HG03565 (cell line): ENCODE measurements around the gene ERBB2.
A peak's percentile ranks its signal among the peaks of the same experiment; 100 is the strongest.
"Not testable (repeated sequence)": the region's sequence is repeated elsewhere in the genome, so short reads cannot be mapped to it uniquely, and the experiment has no call there.

Experiments used
- ATAC-seq: cut with Tn5 transposase; IDR thresholded peaks from one replicate; pipeline ENCODE4 v1.9.1; 2021; ENCODE audit warnings: mild to moderate bottlenecking, moderate library complexity; ENCODE audit not compliant: unreplicated experiment

Gene ERBB2

DNA sequence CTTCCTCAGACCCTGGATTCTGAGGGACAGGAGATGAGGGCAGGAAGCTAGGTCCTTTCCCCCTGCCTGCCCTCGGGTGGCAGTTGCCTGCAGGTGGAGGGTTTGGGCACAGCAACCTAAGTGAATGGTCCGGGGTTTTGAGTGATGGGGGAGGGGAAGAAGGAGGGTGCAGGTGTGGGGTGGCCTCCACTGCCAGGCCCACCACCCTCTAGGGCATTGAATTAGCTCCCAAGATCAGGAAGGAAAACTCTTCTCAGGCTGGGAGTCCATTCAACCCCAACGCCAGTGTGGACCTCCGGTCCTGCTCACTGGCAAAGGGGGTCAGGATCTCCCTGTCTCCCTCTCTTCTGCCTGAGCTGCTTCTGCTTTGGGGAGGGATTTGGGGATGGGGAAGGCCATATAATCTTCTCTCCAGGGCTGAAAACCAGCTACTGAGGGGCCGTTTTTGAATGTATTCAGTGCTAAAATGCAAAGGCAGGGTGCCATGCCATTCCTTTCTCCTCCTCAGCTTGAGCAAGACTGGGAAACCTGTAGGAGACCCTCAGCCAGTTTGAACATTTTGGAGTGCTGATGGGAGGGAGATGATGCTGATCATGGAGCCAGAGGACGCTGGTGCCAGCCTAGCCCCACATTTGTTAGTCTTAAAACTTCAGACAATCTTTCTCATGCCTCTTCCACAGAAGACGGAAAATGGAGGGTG is 56.7 kb downstream of the ERBB2 start:
- no peak for ATAC-seq

DNA sequence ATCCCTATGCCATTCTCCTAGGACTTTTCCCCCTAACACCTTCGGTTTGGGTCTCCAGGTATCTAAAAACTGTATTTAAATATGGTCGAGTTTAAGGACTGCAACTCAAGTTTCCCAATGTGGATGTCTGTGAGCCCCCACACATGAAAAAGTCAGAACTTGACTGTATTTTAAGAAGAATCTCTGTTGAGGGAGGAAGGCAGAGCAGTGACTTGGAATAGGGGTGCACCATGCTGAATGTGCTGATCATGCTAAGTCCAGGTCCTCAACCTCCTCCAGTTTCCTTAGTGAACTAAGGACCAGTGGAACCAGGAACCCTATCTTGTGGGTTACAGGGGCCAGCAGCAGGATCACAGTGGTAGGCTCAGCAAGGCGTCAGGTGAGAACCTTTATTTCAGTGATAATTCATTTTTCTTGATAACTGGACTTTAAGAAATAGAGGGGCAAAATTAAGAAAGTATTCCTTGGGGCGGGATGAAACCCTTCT is 57.4 kb downstream of the ERBB2 start:
- ATAC-seq = no peak

DNA sequence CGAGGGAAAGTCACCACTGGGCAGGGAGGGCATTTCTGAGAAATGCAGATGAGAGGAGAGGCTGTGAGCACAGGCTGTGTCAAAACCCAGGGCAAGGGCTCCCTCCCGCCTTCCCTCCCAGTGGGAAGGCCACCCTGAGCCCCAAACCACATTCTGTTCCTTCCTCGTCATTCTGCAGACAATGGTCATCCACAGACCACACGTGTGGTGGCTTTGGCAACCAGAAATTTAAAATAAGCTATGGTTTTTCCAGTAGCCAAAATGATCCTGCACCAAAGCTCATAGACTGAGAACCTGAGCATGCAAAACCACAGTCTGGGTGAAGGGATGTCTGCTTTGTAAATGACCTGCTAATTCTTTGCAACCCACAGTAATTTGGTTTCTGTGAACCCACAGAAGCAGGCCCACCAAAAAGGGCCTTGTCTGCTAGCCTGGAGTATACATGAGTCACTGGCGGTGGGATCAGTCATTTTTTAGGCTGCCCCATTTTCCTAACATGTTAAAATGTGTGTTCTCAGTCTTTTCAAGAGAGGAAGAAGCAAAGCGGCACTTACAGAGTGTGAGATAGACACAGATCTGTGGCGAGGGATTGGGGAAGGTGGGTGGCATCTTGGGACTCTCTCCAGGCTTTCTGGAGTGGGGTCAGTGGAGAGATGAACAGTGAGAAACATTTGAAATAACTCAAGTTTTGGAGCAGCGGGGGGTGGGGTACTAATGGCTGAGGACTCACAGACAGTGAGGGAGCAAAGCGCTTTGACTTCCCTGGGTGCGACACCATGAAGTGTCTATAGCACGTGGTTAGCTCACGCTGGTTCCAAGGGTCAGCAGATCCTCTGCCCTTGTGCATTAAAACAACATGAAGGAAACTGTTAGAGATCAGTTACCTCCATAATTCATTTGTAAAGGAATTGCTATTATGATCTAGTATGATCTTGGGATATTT is 58.3 kb downstream of the ERBB2 start:
- no peak for ATAC-seq

DNA sequence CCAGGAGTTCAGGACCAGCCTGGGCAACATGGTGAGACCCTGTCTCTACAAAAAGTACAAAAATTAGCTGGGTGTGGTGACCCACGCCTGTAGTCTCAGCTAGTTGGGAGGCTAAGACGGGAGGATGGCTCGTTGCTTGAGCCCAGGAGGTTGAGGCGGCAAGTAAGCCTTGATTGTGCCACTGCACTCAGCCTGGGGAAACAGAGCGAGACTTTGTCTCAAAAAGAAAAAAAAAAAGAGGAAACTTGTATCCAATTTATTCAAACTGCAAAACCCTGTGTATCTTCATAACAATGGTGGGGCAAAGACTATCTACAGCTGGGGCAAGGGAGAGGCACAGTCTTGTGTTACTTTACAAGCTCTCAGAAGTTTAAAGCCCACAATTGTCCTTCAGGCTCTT is 59.3 kb downstream of the ERBB2 start:
- no peak for ATAC-seq

DNA sequence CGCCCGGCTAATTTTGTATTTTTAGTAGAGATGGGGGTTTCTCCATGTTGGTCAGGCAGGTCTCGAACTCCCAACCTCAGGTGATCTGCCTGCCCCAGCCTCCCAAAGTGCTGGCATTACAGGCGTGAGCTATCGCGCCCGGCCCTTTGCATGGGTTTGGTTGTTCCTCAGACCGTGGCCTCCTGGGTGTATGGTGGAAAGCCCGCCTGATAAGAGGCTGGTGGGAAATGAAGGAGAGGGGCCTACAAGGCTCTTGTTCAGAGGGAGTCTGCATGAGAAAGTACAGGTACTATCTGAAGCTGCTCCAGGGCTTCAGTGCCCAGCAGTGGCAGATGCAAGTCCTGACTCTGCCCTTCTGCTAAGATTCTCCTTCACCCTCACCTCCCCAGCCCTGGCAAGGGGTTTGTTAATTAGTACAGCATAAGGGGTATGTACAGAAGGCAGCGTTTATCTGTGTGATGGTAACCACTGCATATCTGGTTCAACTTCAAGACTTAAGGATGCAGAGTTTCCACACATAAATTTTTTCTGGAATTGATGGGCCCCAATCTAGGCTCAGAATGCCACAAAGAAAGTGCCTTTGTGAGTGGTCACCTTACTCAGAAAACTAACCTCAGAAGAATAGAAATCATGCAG is 62.1 kb downstream of the ERBB2 start:
- no peak for ATAC-seq

DNA sequence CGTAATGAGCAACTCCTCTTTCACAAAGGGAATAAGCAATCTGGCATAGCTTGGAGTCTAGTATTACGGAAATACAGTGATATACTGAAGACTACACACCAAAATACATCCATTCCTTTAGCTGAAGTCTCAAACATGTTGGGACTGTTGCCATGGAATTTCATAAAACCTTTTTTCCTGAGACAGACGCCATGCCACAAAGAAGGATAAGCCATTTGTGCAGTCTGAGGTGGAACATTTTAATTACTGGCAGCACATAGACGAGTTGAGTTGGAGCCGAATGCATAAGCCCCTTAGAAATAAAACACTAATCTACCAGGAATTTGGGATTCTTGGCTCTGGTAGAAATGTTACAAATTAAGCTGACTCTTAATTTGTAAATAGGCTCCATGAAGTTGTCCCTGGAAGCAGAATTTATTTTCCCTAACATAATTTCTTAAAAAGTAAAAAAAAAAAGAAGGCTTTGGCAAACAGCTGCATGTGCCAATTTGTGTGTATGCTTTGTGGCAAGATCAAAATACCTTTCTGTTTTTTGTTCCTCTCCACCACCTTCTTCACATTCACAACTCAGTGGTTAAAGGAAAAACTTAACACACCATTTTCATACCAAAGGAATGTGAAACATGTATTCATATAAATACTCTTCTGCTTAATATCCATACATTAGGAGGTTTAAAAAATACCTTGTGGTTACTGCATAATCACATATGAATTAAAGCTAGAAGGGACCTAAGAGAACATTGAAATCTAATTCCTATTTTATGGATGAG is 63.4 kb downstream of the ERBB2 start:
- ATAC-seq = no peak

DNA sequence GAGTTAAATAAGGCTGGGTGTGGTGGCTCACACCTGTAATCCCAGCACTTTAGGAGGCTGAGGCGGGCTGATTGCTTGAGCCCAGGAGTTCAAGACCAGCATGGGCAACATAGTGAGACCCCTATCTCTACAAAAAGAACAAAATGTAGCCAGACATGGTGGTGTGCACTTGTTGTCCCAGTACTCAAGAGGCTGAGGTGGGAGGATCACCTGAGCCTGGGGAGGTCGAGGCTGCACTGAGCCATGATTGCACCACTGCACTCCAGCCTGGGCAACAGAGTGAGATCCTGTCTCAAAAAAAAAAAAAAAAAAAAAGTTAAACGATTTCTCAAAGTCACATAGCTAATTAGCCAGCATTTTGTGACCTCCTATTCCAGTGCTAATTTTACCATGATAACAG is 64.3 kb downstream of the ERBB2 start:
- not testable (repeated sequence) for ATAC-seq

DNA sequence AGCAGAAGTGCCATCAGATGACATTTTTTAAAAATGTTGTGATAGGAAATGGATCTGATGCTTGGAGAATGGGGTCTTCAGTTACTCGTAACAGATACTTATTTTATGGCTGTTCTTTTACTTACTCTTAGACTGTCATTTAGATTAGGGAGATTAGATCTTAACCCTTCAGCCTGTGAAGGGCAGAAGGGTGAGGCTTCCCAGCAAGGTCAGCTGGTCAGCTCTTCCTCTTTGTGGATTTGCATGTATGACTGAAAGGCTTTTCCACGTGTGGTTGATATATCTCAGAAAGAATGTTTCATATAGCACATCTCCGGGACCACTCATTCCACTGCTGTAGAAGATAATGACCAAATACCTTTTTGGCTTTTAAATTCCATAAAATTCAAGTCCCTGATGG is 65.3 kb downstream of the ERBB2 start:
- no peak for ATAC-seq

DNA sequence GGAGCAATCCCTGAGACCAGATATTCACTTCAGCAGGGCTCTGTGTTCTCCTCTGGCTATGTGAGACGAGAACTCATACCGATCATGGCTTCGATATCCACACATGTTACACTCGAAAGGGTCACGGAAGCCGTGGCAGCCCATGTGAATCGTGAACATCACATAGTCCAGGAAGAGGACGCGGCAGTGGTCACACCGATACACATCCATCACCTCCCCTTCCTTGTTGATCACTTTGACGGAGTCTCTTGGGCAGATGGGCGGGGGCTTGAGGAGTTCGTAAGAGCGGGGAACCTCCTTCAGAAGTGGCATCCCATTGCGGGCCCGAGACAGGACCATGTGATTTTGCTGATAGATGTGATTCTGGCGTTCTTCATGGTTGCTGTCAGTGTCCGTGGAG is 65.9 kb downstream of the ERBB2 start:
- ATAC-seq = no peak

DNA sequence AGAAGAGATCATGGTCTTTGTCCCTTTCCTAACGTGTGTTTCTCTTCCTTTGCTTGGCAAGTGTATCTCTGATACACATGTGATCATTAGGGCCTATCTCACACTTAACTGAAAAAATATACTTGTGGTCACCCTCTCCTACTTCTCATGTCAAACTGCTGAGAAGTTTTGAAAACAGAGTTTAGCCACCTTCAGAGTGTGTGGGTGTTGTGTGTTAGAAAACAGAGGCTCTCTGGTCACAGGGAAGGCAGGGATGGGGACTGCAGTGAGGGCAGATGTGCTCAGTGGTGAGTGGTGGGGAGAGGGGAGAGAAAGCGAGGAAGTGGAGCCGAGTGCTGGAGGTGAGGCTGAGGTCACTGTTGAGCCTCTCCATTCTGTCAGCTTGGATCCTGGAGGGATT is 67.3 kb downstream of the ERBB2 start:
- ATAC-seq = no peak

DNA sequence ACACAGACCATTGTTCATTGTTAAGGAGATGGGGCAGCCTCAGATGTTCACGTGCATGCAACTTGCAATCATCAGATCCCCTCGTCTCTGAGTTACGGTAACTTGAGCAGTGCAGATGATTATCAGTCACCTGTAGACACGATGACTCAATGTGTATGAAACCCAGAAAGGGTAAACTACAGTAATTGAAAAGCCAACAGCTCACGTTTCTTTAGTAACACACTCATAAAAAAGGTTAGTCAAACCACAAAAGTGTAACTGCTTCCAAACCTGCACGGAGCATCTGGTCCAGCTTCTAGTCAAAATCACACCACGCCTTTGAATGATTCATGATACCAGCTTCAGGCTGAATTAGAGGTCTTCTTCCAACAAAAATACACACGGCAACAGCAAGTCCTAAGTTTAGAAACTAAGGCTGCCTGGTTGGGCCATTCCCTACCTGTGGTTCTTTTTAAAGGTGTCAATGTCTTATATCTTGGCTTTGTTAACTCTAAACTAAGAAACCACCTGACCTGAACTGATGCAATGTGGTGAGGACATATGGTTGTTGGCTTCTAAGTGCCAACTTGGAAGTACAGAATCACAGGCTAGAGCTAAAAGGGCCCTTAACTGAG is 70.2 kb downstream of the ERBB2 start:
- peak; percentile 43 for ATAC-seq

DNA sequence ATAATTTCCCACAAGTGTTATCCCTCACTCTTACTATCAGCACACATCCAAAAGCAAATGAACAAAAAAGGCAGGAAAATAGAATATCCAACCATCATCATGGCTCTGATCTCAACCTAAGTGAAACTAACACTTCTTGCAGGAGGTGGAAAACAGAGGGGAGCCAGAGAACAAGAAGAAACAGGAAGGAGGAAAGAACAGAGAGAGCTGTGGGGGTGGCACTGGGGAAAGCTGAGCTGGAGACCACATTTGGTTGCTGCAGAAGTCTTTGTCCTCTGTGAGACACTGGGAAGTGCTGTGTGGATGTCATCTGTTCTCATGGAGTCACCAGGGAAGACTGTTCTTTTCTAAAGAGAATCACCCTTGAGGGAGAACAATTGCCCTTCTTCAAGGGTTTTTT is 72.6 kb downstream of the ERBB2 start:
- no peak for ATAC-seq

DNA sequence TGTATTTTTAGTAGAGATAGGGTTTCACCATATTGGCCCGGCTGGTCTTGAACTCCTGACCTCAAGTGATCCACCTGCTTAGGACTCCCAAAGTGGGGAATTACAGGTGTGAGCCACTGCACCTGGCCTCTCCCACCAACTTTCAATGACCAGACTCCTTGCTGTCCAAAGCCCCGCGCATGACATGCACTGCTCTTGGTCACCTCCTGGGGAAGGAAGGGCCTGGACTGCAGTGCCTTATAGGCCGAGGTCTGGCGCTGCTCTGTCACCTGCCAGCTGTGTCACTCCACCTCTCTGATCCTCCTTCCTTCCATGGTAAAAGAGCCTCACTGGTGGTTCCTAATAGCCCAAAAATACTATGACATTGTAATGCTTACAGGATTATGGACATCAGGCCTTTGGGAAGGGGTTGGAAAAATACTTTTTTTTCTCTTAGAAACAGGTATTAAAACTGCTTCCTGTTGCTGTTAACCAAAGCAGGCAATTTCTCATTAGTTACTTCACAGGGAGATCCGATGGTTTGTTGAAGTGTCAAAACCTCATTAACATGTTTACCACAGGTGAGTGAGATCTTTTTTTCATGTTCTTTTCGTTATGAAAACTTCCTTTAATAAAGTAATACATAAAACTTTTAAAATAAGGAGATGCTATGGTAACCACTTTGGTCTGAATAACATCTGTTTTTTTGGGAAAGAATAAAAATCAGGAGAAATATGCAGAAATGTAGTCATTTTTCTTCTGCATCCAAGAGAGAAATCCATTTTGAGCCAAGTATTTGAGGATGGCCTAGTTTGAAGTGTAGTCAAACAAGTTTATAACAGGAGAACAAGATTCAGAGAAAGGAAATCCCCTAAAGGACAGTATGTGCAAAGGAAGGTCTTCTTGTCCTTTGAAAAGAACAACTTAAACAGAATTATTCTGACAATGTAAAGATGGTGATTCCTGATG is 73.4 kb downstream of the ERBB2 start:
- no peak for ATAC-seq

DNA sequence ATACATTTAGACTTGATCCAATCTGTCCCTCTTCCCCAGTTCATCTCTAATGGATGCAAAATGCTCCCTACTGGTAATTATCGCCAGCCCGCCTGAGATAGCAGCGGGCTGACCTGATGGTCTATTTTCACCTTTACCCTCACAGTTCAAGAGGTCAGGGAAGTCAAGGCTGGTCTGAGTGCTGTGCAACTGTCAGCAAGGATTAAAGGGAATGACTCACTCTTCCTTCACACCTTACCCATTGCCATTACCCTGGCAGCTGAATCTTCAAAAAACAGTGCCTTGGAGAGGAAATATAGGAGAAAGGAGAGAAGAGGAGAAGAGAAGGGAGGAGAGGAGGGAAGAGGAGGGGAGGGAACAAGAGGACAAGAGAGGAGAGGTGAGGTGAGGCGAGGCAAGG is 74.2 kb downstream of the ERBB2 start:
- ATAC-seq = no peak

DNA sequence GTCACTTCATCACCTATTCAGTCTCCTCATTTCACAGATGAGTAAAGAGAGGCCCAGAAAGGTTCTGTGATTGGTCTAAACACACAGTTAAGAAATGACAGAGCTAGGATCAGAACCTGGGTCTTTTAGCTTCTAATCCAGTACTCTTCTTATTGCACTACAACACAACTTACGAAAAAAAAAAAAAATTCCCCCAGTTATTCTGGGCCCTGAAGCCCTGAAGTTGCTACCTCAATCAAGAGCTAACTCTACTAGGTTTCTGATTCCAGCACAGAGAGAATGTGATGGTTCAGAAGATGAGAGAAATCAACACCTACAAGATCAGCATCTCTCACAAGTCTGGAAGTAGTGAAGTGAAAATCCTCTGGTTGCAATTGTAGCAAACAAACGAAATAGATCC is 75.2 kb downstream of the ERBB2 start:
- no peak for ATAC-seq

DNA sequence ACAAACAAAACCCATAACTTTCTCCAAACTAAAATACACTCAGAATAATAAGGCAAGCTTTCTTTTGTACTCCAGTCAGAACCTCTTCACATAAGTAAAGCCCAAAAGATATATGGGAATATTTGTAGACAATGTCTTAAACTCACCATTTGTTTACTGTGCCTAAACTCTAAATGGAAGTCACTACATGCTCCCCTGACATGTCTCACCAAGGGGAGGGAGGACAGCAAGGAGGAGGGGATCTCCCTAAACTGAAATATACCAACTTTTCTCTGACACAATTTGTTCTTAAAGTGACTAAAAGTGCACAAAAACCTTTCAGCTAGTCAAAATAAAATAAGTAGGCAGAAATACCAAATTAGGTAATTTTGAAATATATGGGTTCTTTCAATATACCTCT is 76.4 kb downstream of the ERBB2 start:
- no peak for ATAC-seq

DNA sequence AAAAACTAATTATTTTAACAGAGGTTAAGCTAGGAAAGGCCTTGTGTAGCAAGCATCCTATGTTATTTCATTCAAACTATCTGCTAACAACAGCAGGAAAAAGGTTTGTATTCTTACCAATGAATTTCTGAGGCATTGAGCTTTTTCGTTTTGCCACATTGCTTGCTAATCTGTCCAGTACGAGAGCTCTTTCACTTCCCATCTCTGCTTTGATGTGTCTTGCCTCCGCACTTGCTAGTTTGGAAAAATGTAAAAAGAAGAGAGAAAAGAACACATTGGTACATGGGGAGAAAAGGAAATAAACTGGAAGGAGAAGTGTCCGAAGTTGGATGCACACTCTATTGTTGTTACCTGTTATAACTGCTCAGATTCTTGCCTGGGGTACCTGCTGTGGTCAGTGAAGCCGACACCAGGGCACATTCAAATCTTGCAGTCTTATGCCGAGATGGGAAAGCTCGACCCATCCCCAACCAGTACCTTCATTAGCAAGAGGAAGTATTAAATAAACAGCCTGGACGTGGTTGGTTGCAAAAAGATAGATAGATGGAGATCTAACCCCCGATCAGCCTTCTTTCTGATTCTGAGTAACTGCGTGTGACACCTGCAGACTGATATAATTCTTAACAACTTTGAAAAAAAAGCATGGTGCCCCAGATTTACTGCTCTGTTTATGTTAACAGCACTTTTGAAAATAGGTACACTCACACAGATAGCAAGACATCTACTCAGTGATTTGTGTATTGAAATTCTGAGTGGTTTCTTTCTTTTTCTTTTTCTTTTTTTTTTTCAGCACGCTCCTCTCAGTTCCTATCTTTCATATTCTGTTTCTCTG is 77.9 kb downstream of the ERBB2 start:
- ATAC-seq = peak; percentile 40
